Loucy (cell line): ENCODE results near the gene SCFD1.

Experiments
- H2AFZ ChIP-seq: fragments of 200-600 bp; sonication (generic); 2 replicates; pipeline ENCODE4 v1.6.0; 2016; ENCODE audit warnings: antibody characterized with exemption, mild to moderate bottlenecking, low read length, moderate library complexity
- H3F3A ChIP-seq: fragments of 200-600 bp; 2 replicates; pipeline ENCODE4 v1.6.0; 2016; ENCODE audit warnings: antibody characterized with exemption, low read depth, mild to moderate bottlenecking
- H3K27me3 ChIP-seq: fragments of 200-600 bp; sonication (generic); 2 replicates; pipeline ENCODE4 v1.6.1; 2014; ENCODE audit warnings: low read length, mild to moderate bottlenecking; ENCODE audit not compliant: insufficient read depth, poor library complexity, severe bottlenecking
- H3K36me3 ChIP-seq: fragments of 200-600 bp; sonication (generic); 2 replicates; pipeline ENCODE4 v1.6.1; 2016; ENCODE audit warnings: low read length; ENCODE audit not compliant: insufficient read depth
- H3K4me1 ChIP-seq: fragments of 200-600 bp; sonication (generic); 2 replicates; pipeline ENCODE4 v1.5.1; 2014; ENCODE audit warnings: low read length, mild to moderate bottlenecking; ENCODE audit not compliant: insufficient read depth, poor library complexity, severe bottlenecking
- H3K4me2 ChIP-seq: fragments of 200-600 bp; sonication (generic); 2 replicates; pipeline ENCODE4 v1.6.0; 2014; ENCODE audit warnings: antibody characterized with exemption, low read length, low read depth, mild to moderate bottlenecking; ENCODE audit not compliant: poor library complexity, severe bottlenecking
- H3K4me3 ChIP-seq: fragments of 200-600 bp; sonication (generic); 2 replicates; pipeline ENCODE4 v1.5.1; 2014; ENCODE audit warnings: low read length, mild to moderate bottlenecking, mixed read lengths; ENCODE audit not compliant: poor library complexity, severe bottlenecking
- H3K79me2 ChIP-seq: fragments of 200-600 bp; sonication (generic); 2 replicates; pipeline ENCODE4 v1.6.1; 2014; ENCODE audit warnings: low read length; ENCODE audit not compliant: insufficient read depth
- H3K9ac ChIP-seq: fragments of 200-600 bp; sonication (generic); 2 replicates; pipeline ENCODE4 v1.6.0; 2014; ENCODE audit warnings: mild to moderate bottlenecking, low read depth, low read length, moderate library complexity; ENCODE audit not compliant: poor library complexity, severe bottlenecking
- H3K9me2 ChIP-seq: fragments of 200-600 bp; sonication (generic); replicated peaks from 2 replicates; pipeline ENCODE4 v1.6.1; 2016; ENCODE audit warnings: low read depth, low read length, mixed read lengths
- H3K9me3 ChIP-seq: fragments of 200-600 bp; sonication (generic); 2 replicates; pipeline ENCODE4 v1.6.1; 2014; ENCODE audit warnings: mild to moderate bottlenecking, antibody characterized with exemption, low read length, low read depth; ENCODE audit not compliant: insufficient read depth
- H4K20me1 ChIP-seq: fragments of 200-600 bp; sonication (generic); 2 replicates; pipeline ENCODE4 v1.6.0; 2014; ENCODE audit warnings: antibody characterized with exemption, low read length, mild to moderate bottlenecking; ENCODE audit not compliant: insufficient read depth, poor library complexity, severe bottlenecking
- CTCF ChIP-seq: fragments of 200-600 bp; sonication (generic); conservative IDR thresholded peaks from 2 replicates; pipeline ENCODE4 v1.5.1; 2014; ENCODE audit warnings: mild to moderate bottlenecking, antibody characterized with exemption, low read length
- EZH2phosphoT487 ChIP-seq: fragments of 200-600 bp; IDR thresholded peaks from 2 replicates; pipeline ENCODE4 v1.6.1; 2018; ENCODE audit warnings: antibody characterized with exemption, mild to moderate bottlenecking, moderate library complexity, borderline replicate concordance

Gene SCFD1

GRCh38 chr14:30581283-30581625, 40.9 kb upstream of the SCFD1 start:
- H2AFZ ChIP-seq = no peak overlapping the region
- H3K4me2 ChIP-seq = no peak overlapping the region
- H3K4me1 ChIP-seq = peaks cover 11% of the 10 kb centered on the region
- H3K4me3 ChIP-seq = no peak overlapping the region
- H4K20me1 ChIP-seq = peaks cover 58% of the 10 kb centered on the region
- H3K36me3 ChIP-seq = peaks cover 36% of the 10 kb centered on the region
- TF ChIP-seq EZH2phosphoT487 (no peak), CTCF (no peak)
- no peaks in the 10 kb centered on the region for H3K9me2 ChIP-seq
- peaks cover 11% of the 10 kb centered on the region for H3K9me3 ChIP-seq
- H3K9ac ChIP-seq = no peak overlapping the region
- peaks cover 100% of the 10 kb centered on the region for H3K79me2 ChIP-seq
- no peaks in the 10 kb centered on the region for H3F3A ChIP-seq
- H3K27me3 ChIP-seq = no peaks in the 10 kb centered on the region

GRCh38 chr14:30582376-30582775, 39.7 kb upstream of the SCFD1 start:
- no peaks in the 10 kb centered on the region for H3K9me2 ChIP-seq
- peaks cover 45% of the 10 kb centered on the region for H3K36me3 ChIP-seq
- H3K9ac ChIP-seq = no peak overlapping the region
- H3K4me3 ChIP-seq = no peak overlapping the region
- no peak overlapping the region for H3K4me2 ChIP-seq
- peaks cover 59% of the 10 kb centered on the region for H4K20me1 ChIP-seq
- H2AFZ ChIP-seq = no peak overlapping the region
- H3K9me3 ChIP-seq = peaks cover 11% of the 10 kb centered on the region
- no peaks in the 10 kb centered on the region for H3K27me3 ChIP-seq
- no peaks in the 10 kb centered on the region for H3F3A ChIP-seq
- H3K4me1 ChIP-seq = peaks cover 8% of the 10 kb centered on the region
- peaks cover 98% of the 10 kb centered on the region for H3K79me2 ChIP-seq
- no peak for TF ChIP-seq CTCF
- TF ChIP-seq EZH2phosphoT487 = no peak

- Histone ChIP-seq H3K79me2 (peaks cover 96% of the 10 kb centered on the region), H3K4me2 (no peak overlapping the region), H3K4me1 (no peaks in the 10 kb centered on the region), H3K4me3 (no peak overlapping the region), H3F3A (no peaks in the 10 kb centered on the region), H3K27me3 (no peaks in the 10 kb centered on the region), H3K36me3 (peaks cover 59% of the 10 kb centered on the region), H2AFZ (no peak overlapping the region), H3K9me3 (peaks cover 11% of the 10 kb centered on the region), H4K20me1 (peaks cover 49% of the 10 kb centered on the region), H3K9me2 (no peaks in the 10 kb centered on the region), H3K9ac (no peak overlapping the region)
- no peak for TF ChIP-seq EZH2phosphoT487
- no peak for TF ChIP-seq CTCF
Measured at GRCh38 chr14:30584058-30584630, 38.0 kb upstream of the SCFD1 start.
